GM19328 (cell line): Measurements from ENCODE around the gene CALCOCO1.
"Not testable (repeated sequence)": the region's sequence is repeated elsewhere in the genome, so short reads cannot be mapped to it uniquely, and the experiment has no call there.

Source experiments
- ATAC-seq: cut with Tn5 transposase; IDR thresholded peaks from one replicate; pipeline ENCODE4 v1.9.1; 2021; ENCODE audit warnings: mild to moderate bottlenecking, moderate library complexity; ENCODE audit not compliant: unreplicated experiment

Gene CALCOCO1

GRCh38 chr12:53699678-53700025 is 27.6 kb downstream of the CALCOCO1 start:
- ATAC-seq: no peak

DNA sequence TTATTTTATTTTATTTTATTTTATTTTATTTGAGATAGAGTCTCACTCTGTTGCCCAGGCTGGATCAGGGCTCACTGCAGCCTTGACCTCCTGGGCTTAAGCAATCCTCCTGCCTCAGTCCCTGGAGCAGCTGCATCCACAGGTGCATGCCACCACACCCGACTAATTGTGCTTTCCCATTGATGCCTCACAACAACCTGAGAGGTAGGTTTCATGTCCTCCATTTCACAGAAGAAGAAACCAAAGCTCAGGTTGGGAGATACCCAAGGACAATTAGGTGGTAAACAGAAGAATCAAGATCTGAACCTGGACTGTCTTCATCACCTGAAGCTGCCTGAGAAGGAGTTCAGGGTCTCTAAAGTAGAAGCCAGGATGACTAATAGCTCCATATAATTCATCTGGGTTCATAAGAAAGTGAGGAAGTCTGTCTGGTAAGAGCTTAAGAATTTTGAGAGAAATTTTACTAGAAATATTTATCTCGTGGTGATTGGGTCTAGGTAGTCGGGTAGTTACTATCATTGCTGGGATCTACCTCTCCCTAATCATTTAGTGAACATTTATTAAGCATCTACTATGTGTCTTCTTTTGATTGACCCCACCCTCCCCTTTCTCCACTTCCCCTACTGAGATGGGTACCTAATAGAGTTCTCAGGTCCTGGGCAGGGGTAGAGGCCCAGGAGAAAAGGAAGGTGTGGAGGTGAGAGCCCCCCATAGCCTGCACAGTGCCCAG is 28.1 kb downstream of the CALCOCO1 start:
- no peak for ATAC-seq

DNA sequence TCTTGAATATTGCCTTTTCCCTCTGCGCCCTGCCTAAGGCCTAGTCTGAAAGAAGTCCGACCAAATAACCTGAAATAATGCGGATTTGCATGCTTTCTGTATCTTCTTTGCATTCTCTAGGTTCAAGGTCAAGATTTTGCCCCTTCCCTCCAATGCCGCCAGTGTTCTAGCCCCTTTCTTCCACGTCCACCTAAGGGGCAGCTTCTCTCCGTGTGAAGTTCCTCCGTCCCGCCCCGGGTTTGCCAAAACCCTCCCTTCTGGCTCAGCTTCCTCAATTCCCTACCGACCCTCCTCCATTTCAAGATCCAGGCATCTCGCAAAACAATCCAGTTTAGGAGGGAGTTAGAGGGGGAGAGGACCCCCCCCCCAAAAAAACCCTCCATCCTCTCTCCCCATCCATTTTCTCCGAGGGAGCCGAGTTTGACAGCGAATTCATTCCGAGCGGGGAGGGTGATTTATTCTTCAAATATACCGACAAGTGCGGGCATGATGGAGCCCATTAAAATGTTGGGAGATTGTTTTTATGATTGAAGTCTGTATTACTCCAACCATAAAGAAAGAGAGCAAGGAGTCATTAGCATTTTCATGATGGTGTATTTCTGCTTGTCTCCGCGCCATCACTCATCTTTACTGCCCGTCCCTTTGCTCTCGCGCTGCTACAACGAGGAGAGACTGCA is 30.5 kb downstream of the CALCOCO1 start:
- ATAC-seq: no peak

- ATAC-seq: no peak
Measured at GRCh38 chr12:53696285-53696654, 31.0 kb downstream of the CALCOCO1 start.

DNA sequence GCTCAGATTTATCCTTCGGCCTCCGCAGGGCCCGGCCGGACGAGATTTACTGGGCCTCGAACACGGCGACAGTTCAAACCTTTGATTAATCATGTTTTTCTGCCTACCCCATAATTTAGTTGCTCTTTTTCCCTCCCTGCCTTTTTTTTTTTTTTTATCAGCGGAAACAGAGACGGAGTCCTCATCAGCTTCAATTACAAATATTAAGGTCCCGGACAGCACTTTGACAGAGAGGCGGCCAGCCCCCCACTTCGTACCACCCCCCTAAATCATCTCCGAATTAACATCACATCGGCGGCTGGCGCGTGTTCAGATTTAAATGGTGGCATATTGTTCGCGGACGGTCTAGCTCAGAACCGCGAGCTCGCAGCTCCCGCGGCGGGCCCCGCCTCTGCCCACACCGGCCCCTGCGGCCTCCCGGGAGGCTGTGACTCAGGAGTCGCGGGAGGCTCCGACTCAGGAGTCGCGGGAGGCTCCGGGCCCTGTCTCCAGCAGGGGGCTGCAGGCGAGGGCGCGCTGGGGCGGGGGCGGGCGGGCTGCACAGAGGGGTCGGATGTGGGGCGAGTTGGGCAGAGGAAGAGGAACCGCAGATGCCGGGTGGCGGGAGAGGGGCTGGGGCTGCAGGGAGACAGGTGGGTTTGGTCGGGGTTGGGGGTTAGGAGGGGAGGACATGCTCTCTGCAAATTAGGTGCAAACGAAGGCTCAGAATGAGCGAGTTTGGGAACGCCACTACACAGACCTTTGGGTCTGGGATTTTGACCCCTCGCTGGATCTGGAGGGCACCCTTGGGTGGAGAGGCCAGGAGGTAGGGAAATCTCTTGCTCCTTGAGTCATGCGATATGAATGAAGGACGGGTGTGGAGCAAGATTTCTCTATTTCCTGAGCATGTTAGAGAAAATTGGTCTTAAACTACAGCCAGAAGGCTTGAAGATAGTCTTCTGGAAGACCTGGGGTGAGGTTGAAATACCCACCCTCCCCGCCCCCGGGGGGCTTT is 31.8 kb downstream of the CALCOCO1 start:
- ATAC-seq: no peak

DNA sequence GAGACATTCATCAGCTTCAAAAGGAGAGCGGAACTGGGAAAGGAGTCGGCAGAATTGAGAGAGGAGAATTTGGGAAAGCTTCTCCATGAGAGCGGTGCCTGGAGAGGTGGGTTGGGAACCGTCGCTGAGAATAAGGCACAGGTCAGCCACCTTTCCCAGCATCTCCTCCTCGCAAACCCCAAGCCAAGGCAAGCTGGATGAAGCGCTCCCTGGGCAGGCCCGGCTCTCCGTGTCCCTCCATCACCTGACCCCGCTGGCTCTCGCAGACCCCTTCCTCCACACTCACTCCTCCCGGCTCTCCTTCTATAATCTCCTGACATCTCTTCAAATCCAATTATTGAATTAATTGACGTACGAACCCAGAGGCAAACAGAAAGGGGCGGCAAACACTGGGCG is 32.5 kb downstream of the CALCOCO1 start:
- ATAC-seq: no peak

DNA sequence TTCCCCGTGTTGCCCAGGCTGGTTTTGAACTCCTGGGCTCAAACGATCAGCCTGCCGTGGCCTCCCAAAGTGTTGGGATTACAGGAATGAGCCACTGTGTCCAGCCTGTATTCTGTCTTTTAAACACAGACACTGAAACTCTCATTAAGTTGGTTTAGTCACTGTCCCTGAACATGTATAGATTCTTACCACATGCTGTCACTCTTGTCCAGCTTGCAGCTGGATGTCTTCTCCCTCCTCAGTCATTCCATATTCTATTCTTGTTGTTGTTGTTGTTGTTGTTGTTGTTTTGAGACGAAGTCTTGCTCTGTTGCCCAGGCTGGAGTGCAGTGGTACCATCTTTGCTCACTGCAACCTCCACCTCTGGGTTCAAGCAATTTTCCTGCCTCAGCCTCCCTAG is 39.1 kb downstream of the CALCOCO1 start:
- ATAC-seq: no peak

DNA sequence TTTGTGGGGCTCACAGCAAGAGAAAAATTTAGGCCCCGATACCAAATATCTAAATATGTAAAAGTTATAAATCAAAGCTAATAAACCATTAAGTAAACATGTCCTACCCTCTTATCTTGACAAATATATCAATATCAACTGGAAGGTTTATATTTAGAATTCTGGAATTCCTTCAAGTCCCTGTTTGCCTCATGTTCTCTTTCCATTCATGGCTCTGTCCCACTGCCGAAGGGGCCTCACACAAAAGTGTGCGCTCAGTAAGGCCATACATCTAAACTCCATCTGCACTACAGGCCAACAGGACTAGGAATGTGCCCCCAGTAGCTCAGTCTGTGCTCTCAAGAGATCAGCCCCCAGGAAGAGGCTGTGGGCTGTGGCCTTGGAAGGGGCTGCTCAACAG is 40.8 kb downstream of the CALCOCO1 start:
- no peak for ATAC-seq

DNA sequence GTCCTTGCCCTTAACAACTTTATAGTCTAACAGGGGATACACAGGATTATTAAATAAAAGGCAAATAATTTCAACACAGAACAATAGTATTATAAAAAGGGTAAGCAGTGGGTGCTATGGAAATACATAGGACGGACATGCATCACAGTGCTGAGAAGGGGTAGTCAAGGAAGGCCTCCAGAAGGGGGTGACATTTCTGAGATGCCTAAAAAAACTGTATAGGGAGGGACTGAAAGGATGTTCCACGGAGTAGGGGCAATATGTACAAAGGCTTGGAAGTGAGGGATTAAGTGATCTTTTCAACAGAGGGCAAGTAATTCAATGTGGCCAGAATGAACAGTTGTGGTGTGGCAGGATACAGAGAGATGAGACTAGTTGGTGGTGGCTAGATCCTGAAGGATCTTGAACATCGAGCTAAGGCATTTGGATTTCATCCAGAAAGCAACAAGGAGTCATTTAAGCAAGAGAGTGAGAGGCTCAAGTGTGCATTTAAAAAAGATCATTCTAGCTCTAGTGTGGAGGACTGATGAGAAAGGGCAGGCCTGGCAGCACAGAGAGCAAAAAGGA is 42.5 kb downstream of the CALCOCO1 start:
- ATAC-seq: no peak

DNA sequence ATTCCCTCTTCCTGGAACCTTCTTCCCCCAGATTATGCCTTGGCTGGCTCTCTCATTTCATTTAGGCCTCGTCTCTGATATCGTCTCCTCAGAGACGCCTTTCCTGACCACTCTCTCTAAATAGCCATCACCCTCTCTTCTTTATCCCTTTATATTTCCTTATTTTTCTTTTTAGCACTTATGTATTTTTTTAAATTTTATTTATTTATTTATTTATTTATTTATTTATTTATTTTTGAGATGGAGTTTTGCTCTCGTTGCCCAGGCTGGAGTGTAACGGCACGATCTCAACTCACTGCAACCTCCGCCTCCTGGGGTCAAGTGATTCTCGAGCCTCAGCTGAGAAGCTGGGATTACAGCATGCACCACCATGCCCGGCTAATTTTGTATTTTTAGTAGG is 43.3 kb downstream of the CALCOCO1 start:
- no peak for ATAC-seq

DNA sequence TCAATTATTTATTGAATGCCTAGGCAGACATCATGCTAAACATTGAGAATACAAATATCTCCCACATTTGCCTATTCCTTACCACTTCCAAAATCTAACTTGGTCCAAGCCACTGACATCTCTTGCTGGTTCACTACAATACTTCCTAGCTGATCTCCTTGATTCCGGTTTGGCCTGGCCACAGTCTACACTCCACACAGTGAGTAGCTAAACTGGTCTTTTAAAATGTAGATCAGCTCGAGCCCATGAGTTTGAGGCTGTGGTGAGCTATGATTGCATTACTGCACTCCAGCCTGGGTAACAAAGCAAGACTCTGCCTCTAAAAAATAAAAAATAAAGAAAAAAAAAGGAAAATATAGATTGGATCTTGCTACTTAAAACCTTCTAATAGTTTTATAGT is 43.8 kb downstream of the CALCOCO1 start:
- ATAC-seq: no peak

- ATAC-seq: not testable (repeated sequence)
Measured at GRCh38 chr12:53680061-53680460, 47.2 kb downstream of the CALCOCO1 start.

DNA sequence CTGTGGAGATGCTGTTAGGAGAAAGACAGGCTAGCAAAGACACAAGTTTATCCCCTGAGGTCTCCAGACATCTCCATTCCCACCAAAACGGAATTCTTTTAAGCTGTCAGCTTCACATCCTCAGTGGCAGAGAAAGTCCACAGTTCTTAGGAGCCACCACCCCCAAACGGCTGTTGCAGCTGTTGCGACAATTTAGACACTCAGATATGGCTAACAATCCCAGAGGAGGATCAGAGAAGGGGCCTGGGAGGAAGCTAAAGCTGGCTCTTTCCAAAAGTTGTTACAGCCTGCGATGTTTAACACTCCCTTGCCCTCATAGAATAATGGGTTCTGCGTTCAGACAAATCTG is 49.5 kb downstream of the CALCOCO1 start:
- ATAC-seq: no peak

- ATAC-seq: no peak
Measured at GRCh38 chr12:53677016-53677799, 50.0 kb downstream of the CALCOCO1 start.

- no peak for ATAC-seq
Measured at GRCh38 chr12:53676656-53677015, 50.6 kb downstream of the CALCOCO1 start.

- ATAC-seq: peak; percentile 95
Measured at GRCh38 chr12:53675701-53676607, 51.3 kb downstream of the CALCOCO1 start, which contains the start of gene ATP5MC2. TSS of gene ATP5MC2 (minus strand) at chr12:53676083. CDS start at chr12:53672614, 3,469 bp downstream.

DNA sequence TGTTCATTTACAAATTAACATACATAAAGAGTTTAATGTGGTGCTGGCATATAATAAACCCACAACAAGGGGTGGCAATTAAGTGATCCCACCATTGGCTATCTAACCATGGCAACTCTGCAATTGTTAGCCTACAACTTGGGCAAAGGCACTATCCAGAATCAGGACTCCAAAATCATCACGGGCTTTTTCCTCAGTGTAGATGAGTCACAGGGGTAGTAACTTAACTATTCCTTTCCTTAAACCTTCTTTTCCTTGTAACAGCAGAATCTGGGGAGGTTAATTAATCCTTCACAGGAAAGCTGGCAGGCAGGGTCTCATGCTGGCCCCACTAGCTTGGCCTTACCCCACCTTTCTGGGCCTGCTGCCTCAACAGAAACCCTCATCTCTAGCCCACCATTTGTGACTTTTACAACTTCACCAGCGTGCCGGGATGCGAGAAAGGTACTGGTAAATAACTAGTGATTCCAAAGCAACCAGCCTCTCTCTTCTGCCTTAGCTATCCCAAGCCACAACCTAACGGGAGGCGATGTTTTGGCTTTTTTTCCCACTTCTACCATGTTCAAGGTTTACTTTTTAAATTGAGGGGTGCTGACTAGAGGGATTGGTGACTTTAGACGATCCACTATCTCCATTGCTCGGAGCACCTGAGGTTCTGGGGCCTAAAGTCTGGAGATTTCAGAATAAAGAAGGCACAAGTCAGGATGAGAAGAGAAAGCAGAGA is 52.1 kb downstream of the CALCOCO1 start:
- ATAC-seq: no peak

- ATAC-seq: no peak
Measured at GRCh38 chr12:53670971-53671370, 56.3 kb downstream of the CALCOCO1 start.

GRCh38 chr12:53670308-53670707 is 56.9 kb downstream of the CALCOCO1 start:
- no peak for ATAC-seq
